GM19452 (cell line): Measurements from ENCODE around the gene HBS1L.

Experiments
- ATAC-seq: cut with Tn5 transposase; IDR thresholded peaks from one replicate; pipeline ENCODE4 v1.9.1; 2021; ENCODE audit not compliant: unreplicated experiment

The HBS1L gene

DNA sequence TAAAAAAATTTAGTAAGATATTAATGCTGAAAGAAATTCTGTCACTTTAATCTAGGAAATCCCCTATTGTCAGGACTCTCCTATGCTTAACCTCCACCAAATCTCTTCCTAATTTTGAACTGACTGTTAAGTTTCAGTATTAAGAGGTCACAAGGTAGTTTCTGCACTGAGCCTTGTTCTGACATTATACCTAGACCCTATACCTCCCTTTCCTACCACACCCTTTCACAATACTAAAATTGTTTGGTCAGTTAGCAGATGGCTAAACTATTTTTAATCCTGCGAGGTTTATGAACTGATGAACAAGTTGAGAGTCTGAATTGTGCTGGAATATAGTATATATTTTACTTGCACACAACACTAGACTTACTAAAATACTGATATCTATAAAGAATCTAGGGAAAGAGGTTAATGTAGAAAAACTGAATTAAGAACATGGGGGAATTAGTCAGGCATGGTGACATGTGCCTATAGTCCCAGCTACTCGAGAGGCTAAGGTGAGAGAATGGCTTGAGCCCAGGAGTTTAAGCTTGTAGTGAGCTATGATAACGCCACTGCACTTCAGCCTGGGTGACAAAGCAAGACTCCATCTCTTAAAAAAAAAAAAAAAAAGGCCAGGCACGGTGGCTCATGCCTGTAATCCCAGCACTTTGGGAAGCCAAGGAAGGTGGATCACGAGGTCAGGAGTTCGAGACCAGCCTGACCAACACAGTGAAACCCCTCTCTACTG lies 51.5 kb downstream of the HBS1L start:
- peak; percentile 96 for ATAC-seq

DNA sequence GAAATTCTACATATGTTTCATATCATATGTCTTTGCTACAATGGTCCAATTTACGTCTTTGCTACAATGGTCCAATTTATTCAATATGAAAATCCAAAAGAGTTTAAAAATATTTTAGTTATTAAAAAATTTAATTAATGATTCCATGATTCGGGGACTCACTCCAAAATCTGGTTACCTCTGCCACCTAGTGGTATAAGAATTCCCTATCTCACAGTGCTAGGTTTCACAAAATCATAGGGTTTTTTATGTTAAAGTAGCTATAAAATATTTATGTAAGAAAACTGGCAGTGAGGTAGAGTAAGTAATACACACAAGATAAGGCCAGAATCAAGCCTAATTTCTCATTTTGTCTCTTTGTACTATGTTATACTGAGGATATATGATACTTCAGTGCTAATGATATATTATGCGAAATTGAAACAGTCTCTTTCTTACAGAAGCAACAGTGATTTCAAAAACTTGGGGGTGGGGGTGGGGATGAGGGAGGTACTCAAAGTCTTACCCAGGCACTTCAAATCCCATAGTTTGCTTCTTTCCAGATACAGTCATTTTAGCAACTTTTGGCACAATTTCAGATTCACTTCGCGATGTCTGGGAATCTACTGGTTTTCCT lies 52.3 kb downstream of the HBS1L start:
- no peak for ATAC-seq

DNA sequence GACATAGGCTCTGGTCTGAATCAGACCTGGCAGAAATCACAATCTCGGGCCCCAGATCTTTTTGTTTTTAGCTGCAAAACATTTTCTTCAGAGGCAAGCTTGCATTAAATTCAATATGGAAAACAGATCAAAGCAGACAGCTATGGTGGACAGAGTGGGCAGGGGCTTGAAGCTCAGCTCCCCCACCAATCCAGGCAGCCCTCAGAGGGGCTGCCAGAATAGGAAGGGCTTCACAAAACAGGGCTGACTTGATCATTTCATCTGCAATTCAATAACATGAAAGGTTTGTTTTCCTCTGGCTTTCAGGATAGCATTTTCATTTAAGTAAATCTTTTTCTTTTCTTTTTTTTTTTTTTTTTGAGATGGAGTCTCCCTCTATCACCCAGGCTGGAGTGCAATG lies 55.5 kb downstream of the HBS1L start:
- ATAC-seq = no peak

DNA sequence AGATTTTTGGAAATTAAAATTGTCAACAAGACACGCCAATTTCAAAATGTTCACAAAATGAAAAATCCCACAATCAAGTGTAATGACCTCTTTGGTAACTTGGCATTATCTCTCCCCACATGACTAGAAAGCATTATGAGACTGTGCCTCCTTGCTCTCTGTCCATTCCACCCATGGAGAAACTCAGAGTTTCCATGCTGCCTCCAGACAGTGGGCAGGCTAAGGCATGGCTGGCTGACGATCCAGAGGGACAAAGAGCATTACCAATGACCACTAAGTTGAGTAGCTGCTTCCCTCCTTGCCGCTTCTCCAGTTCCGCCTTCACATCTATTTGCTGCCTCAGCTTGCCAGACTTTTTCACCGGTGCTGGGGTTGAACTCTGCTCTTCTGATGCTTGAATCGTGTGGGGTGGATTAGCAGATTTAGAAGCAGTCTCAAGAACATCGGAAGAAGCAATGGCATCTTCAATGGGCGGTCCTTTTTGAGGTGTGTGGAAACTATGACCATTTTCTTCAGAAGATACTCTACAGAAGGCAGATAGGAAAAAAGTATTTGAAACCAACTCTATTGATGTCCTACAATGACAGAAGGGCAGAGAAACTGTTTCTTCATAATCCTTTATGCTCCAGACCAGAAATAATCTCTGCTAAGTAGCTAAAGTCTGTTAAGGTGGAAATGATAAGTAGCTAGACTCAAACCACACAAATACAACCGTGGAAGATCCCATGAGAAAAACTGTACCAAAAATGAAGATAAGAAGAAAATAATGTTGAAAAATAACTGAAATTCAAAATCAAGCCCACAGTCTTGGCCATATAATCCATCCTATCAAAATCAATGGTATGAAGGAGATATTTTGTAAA lies 57.3 kb downstream of the HBS1L start:
- ATAC-seq = no peak

DNA sequence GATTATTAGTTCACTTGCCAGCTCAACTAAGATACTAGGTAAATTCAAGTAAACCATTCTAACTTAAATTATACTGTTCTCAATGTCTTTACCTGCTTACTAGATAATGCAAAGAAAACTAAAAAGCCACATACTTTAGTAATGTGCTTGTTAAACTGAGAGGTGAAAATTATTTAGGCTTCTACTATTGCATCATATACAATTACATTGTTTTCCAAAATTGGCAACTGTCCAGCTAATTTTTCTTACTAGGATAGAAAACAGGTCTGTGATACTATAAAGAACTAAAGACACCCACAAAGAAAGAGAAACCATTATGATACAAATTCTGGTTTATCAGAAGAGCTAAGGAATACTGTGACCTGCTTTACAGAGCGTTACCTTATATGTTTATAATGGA lies 59.1 kb downstream of the HBS1L start:
- ATAC-seq = no peak

DNA sequence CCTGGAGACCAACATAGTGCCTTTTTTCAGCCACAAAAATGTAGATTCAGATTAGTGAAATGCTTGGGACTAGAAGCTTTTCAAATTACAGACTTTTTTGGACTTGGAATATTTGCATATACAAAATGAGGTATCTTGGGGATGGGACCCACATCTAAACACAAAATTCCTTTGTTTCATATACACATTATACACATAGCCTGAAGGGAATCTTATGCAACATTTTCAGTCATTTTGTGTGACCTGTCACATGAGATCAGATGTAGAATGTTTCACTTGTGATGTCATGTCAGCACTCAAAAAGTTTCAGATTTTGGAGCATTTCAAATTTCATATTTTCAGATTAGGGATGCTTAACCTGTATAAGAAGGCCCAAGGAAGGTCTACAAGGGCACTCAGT lies 60.2 kb downstream of the HBS1L start:
- ATAC-seq = no peak

DNA sequence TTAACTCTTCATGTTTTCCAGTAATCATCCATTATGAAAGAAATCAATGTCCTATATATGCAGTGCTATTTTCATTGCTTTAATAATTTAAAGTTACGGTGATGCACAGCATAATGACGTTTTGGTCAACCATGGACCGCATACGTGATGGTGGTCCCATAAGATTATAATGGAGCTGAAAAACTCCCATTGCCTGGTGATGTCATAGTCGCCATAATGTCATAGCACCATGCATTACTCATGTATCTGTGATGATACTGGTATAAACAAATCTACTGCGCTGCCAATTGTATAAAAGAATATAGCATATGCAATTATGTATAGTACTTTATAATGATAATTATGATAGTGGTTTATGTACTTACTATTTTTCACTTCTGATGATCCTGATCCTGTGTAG lies 62.5 kb downstream of the HBS1L start:
- ATAC-seq = no peak

DNA sequence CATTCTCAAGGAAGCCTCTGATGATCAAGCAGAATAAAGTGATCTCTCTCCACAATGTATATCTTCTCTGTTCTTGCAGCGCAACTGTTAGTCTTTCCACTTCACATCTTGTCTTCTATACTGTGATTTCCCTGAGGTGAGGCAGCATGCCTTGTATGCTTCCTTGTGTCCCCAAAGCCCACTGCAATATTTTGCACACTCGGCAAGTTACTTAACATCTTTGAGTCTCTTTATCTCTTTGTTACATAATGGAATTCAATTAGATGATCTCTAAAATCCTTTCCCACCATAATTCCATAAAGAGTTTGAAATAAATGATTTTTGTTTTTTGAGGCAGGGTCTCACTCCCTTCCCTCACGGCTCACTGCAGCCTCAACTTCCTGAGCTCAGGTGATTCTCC lies 64.4 kb downstream of the HBS1L start:
- ATAC-seq = no peak

DNA sequence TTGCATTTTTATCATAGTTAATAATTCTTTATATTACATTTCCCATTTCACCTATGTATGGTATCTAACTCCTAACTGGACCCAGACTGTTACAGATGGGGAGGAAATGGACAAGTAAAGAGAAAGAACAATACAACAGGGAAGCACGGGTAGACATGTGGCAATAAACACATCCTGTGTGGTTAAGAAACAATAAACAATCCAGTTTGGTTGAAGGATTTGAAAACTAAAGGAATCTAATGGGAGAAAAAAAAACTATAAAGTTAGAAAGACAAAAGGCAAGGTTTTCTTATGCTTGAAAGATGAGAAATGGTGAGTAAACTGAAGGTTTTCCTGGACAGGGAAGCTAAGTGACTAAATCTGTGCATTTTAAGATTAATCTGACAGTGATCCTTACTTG lies 69.8 kb downstream of the HBS1L start:
- no peak for ATAC-seq

DNA sequence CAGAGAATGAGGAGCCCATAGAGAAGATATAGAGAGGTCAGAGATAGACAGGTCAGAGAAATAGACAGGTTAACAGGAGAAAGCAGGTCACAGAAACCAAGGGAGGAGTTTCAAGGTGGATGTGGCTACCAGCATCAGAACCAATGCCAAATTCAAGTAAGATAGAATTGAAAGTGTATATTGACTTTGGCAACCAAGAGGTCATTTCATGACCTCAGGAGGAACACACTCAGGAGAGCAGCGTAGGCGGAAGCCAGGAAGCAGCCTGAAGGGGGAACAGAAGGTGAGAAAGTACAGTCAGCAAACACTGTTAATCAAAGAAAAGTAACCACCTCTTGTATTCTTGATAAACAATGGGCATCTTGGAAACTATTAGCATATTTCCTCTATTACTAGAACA lies 70.8 kb downstream of the HBS1L start:
- ATAC-seq = no peak

DNA sequence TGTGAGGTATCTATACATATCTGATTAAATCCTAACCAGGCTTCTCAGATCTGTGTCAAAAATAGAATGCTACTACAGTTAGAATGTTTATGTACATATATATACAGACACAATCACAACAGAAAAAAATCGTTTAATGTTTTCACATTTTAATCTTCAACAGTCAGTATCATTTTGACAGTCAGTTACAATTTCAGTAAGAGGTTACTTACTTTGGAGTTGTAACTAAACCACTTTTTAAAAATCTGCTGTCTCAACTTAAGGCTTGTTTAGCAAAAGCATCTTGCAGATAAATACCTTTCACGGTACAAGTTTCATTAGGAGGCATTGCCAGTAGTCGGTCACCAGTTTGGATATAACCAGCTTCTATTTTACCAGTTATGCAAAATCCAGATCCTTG lies 72.5 kb downstream of the HBS1L start:
- ATAC-seq = no peak

DNA sequence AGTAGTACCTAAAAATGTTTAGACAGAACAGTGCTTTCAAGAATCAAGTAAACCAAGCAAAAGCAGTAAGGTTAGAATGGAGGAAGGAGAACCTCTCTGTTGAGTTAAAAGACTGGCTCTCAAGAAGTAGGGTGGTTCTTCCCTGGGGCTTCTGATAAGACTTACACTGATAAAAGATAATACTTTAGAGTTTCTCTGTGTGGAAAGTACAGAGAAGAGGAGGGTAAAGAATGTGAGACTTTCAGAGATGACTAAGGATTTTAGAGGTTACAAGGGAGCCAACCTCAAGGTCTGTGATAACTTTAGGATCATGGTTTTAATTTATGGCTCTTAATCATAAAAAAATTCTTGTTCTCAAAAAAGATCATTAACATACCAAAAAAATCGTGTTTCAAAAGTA lies 73.8 kb downstream of the HBS1L start:
- ATAC-seq = no peak

DNA sequence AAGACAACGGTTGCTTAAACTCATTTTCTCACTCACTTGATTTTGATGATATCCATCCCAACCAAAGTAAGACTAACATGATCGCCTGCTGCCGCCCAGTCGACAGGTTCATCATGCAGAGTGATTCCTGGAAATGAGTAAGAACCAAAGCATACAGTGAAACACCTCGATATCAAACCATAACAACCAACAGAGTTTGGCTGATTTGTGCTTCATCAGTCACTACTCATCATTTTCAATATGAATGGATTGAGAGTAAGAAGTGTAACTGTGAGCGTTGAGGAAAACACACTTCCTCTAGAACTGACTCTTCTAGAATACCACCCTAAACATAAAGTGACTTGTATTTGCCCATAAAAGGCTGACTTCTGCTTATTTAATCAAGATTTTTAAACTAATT lies 75.5 kb downstream of the HBS1L start:
- peak; percentile 89 for ATAC-seq

DNA sequence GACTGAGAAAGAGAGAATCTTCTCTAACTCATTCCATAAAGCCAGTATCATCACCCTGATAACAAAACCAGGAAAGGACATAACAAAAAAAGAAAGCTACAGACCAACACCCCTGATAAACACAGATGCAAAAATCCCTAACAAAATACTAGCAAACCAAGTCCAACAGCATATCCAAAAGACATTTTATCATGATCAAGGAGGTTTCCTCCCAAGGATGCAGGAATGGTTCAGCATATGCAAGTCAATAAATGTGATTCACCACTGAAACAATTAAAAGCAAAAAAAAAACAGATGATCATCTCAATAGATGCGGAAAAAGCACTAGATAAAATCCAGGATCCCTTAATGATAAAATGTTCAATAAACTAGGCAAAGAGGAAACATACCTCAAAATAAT lies 80.3 kb downstream of the HBS1L start:
- ATAC-seq = no peak

DNA sequence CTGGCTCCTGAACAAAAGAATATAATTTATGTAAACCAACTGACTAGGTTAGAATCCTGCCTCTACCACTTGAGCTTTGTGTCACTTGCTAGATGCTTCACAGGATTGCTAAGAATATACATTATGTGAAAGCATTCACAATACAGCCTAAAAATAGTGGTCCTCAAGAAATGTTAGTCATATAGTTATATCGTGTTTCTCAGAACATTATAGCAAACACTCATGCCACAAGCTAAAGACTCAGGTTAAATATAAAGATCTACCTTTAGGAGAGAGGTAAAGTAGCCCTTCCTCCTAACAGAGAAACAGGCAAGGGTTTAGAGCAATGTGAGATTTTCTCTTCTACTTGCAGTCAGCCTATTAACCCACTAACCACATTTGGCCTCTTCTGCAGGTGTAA lies 86.9 kb downstream of the HBS1L start:
- ATAC-seq = no peak

DNA sequence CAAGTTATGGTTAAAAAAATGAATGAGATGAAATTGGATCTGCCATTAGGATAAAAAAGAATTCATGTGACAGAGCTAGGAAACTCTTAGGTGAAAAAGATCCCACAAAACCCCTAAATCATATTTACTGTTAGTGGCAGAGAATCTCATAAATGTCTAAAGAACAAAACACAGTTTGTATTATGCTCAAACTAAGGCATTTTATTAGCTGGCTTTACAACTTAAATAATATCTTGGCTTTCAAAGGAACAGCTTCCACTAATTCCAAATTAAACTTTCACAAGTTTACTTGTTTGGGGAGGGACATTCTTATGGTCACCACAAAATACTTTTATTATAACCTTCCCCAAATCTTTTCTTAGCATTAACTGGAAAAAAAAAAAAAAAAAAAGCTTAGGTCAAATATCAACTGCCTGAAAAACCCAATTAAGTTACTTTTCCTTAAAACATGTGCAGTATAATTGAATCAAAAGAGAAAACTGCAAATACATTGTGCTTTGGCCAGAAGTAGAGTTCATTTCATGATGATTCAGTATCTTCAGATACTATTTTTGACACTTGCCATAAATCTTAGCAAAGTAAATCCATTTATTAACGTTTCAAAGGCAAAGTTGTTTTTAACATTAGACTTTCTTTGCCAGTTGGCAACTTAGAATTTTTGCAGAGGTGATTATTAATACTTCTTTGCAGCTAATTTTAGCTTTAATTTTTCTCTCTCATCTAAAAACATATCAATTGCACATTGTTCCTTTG lies 90.0 kb downstream of the HBS1L start:
- ATAC-seq = no peak

DNA sequence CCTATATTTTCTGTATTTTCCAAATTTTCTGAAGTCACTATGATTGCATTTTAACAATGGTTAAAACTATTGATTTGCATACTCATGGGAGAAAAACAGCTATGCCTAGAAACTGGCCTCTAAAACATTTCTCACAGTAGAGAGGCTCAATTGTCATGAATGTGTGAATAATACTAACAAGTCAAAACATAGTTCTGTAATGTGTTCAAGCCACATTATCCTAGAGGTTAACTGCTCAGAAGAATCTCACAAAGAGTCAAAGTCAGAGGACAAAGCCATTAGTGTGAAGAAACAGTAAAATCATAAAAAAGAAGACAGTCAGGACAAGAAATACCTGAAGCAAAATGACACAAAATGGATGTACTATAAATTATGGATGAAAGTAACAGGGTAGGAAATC lies 92.2 kb downstream of the HBS1L start:
- ATAC-seq = no peak

DNA sequence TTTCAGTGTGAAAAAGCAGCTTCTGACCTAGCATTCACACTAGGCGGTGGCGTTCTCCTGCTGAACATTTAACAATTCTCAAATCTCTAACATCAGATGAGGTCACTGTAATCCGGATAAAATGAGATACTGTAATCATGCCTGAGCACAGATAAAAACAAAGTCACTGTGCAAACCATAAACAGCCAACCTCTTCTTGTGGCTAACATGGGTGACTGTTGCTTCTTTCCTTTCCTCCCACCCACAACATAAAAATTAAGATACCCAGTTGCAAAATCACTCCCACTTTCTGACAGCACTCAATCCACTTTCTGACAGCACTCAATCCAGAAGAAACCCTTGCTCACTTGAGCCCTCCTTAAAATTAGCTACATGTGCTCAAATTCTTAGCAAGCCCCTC lies 93.3 kb downstream of the HBS1L start:
- ATAC-seq = no peak

DNA sequence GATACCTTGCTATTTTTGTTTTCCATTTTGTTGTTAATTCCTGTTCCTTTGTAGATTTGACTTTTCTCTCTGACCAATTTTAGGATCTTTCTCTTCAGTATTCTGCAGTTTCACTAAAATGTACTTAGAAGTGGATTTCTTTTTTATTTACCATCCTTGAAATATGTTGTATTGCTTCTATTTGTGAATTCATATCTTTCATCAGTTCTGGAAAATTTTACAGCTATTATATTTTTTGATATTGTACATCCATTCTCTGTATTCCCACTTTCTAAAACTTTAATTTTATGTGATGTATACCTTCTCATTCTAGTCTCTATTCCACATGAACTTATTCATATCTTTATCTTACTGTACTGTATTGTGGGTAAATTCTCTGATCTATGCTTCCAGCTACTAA lies 95.0 kb downstream of the HBS1L start:
- ATAC-seq = no peak

DNA sequence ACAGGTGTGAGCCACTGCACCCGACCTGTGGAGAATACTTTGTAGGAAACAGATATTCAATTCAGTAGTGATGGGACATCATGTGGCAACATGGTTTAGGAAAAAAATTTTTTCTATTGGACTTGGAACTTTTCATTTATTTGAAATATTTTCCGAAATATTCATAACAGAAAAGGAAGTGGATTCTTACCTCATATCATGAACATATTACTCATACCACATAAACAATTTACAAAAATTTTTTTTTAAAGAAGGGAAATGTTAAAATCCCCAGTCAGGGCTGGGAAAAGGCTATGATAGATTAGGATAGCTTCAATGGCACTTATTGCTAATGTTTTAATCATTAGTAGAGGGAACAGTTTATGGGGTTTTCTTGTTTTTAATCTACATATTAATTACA lies 97.9 kb downstream of the HBS1L start:
- no peak for ATAC-seq

DNA sequence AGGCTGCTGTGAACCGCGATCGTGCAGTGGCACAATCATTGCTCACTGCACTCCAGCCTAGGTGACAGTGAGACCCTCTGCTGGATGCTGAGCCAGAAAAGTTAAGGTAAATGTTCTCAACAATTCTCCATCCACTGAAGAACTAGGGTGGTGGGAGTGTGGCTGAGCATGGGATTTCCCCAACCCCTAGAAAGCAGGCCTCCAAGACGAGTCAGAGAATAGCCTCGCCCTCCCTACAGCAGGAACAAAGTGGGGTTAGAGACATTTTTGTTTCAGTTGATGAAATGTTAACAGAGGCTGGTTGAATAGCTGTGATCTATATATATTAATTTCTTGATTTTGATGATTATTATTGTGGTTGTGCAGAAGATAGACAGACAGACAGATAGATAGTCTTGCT lies 98.6 kb downstream of the HBS1L start:
- no peak for ATAC-seq
